Stimulated activated CD4-positive, alpha-beta T cell treated with anti-CD3 and anti-CD28 coated beads, Interleukin-2, amount 100 ng/mL, for 4 hours (primary cell): ENCODE data around the gene GPATCH2L.

Experiments used
- DNase-seq: peaks from one replicate; pipeline ENCODE4 v3.0.0-alpha.2; 2020; ENCODE audit warnings: low read depth

The GPATCH2L gene

GRCh38 chr14:76136476-76137110 is 15.1 kb upstream of the GPATCH2L start:
- no peak for DNase-seq

GRCh38 chr14:76138119-76138757 is 13.5 kb upstream of the GPATCH2L start:
- DNase-seq = no peak

GRCh38 chr14:76138758-76139723 is 12.7 kb upstream of the GPATCH2L start:
- no peak for DNase-seq

- no peak for DNase-seq
Measured at GRCh38 chr14:76143642-76144041, 8.1 kb upstream of the GPATCH2L start.

GRCh38 chr14:76146976-76147375 is 4.7 kb upstream of the GPATCH2L start:
- DNase-seq = no peak

- no peak for DNase-seq
Measured at GRCh38 chr14:76149196-76149595, 2.5 kb upstream of the GPATCH2L start.

GRCh38 chr14:76152333-76152681 is 585 bp downstream of the GPATCH2L start:
- peak; percentile 48 for DNase-seq

- no peak for DNase-seq
Measured at GRCh38 chr14:76153919-76154318, 2.2 kb downstream of the GPATCH2L start.

GRCh38 chr14:76154539-76155126 is 2.9 kb downstream of the GPATCH2L start:
- DNase-seq = no peak

- DNase-seq = no peak
Measured at GRCh38 chr14:76163668-76164363, 12.1 kb downstream of the GPATCH2L start.

- no peak for DNase-seq
Measured at GRCh38 chr14:76168531-76168930, 16.8 kb downstream of the GPATCH2L start.

GRCh38 chr14:76169776-76170175 is 18.1 kb downstream of the GPATCH2L start:
- DNase-seq = no peak

- no peak for DNase-seq
Measured at GRCh38 chr14:76174982-76175381, 23.3 kb downstream of the GPATCH2L start.

GRCh38 chr14:76175942-76176341 is 24.2 kb downstream of the GPATCH2L start:
- no peak for DNase-seq

- no peak for DNase-seq
Measured at GRCh38 chr14:76181546-76181945, 29.8 kb downstream of the GPATCH2L start.

- no peak for DNase-seq
Measured at GRCh38 chr14:76186308-76187027, 34.7 kb downstream of the GPATCH2L start.

GRCh38 chr14:76191297-76191696 is 39.6 kb downstream of the GPATCH2L start:
- DNase-seq = no peak

GRCh38 chr14:76193696-76194095 is 42.0 kb downstream of the GPATCH2L start:
- DNase-seq = no peak

GRCh38 chr14:76194327-76194726 is 42.6 kb downstream of the GPATCH2L start:
- no peak for DNase-seq

GRCh38 chr14:76195003-76195402 is 43.3 kb downstream of the GPATCH2L start:
- DNase-seq = no peak
